Activated CD8-positive, alpha-beta T cell treated with anti-CD3 and anti-CD28 coated beads, Interleukin-2, amount 10 ng/mL, durations not matched to agents 7 days and 5 days (primary cell): ENCODE results near the gene EEA1. TPM values are rescaled to one million over a fixed set of nuclear protein-coding genes. Genes with fewer than 3 reads are reported as not detected.

Experiments used
- ATAC-seq: fragments of 150-1000 bp; cut with Tn5 transposase; one replicate; pipeline ENCODE4 v1.10.0; 2021; ENCODE audit warnings: moderate library complexity
- CTCF ChIA-PET: fragments of 350-600 bp; sonication (Branson Sonifier 250); formaldehyde crosslinking; loops from one replicate; lab custom pipeline; 2021; ENCODE audit warnings: antibody characterized with exemption; lab: Charles Lee
- POLR2A ChIA-PET: fragments of 350-600 bp; sonication (Branson Sonifier 250); formaldehyde crosslinking; loops from one replicate; lab custom pipeline; 2021; ENCODE audit warnings: antibody characterized with exemption; lab: Charles Lee
- DNase-seq: peaks from one replicate; pipeline ENCODE4 v3.0.0-alpha.2; 2020
- H3K27ac Mint-ChIP-seq: one replicate; pipeline ENCODE4 v1.8.0; 2021; ENCODE audit warnings: mild to moderate bottlenecking, mixed read lengths
- H3K27me3 Mint-ChIP-seq: one replicate; pipeline ENCODE4 v1.8.0; 2021; ENCODE audit warnings: low read depth, mixed read lengths
- H3K36me3 Mint-ChIP-seq: one replicate; pipeline ENCODE4 v1.8.0; 2021; ENCODE audit warnings: low read depth, mixed read lengths
- H3K4me1 Mint-ChIP-seq: one replicate; pipeline ENCODE4 v1.8.0; 2021; ENCODE audit warnings: low read depth, mixed read lengths
- H3K4me3 Mint-ChIP-seq: one replicate; pipeline ENCODE4 v1.8.0; 2021; ENCODE audit warnings: mild to moderate bottlenecking, mixed read lengths
- H3K9me3 Mint-ChIP-seq: one replicate; pipeline ENCODE4 v1.8.0; 2022; ENCODE audit warnings: mixed read lengths; ENCODE audit not compliant: insufficient read depth
- total RNA-seq, 2 experiments: library from RNA; stranded (reverse); gene quantifications; one replicate each; pipeline ENCODE4 v1.2.3, GENCODE V29; 2021

Gene EEA1
- total RNA-seq, 2 experiments from 2014 or later, result 15.9 to 16.2 TPM

- ATAC-seq, result no peak
- H3K4me1 Mint-ChIP-seq, result peaks cover 10% of the 10 kb centered on the region
- no peak for DNase-seq
- ChIA-PET CTCF (no interaction called here), POLR2A (no interaction called here)
- no peak overlapping the region for H3K4me3 Mint-ChIP-seq
- peaks cover 2% of the 10 kb centered on the region for H3K27me3 Mint-ChIP-seq
- no peak overlapping the region for H3K27ac Mint-ChIP-seq
- no peaks in the 10 kb centered on the region for H3K9me3 Mint-ChIP-seq
- no peaks in the 10 kb centered on the region for H3K36me3 Mint-ChIP-seq
Measured at GRCh38 chr12:92933606-92934005, 4.5 kb upstream of the EEA1 start.

- ChIA-PET POLR2A (interaction anchor here (1.5 to 1.8 kb wide), 2 partner anchors 22 to 26 kb away, joined by 3 to 8 read pairs; no protein-coding TSS in a partner anchor), CTCF (interaction anchor here (1.2 to 6.7 kb wide), 6 partner anchors 20 to 537 kb away, joined by 4 to 50 read pairs (median 6); no protein-coding TSS in a partner anchor)
- H3K9me3 Mint-ChIP-seq, result no peaks in the 10 kb centered on the region
- peak overlapping the region; percentile 97 for H3K27ac Mint-ChIP-seq
- H3K27me3 Mint-ChIP-seq, result peaks cover 2% of the 10 kb centered on the region
- ATAC-seq, result no peak
- DNase-seq, result no peak
- no peak overlapping the region for H3K4me3 Mint-ChIP-seq
- H3K4me1 Mint-ChIP-seq, result peaks cover 27% of the 10 kb centered on the region
- peaks cover 3% of the 10 kb centered on the region for H3K36me3 Mint-ChIP-seq
Measured at GRCh38 chr12:92930421-92930820, 1.3 kb upstream of the EEA1 start.

GRCh38 chr12:92929983-92930382 is 888 bp upstream of the EEA1 start:
- no peak for ATAC-seq
- Mint-ChIP-seq H3K36me3 (peaks cover 3% of the 10 kb centered on the region), H3K27me3 (peaks cover 2% of the 10 kb centered on the region), H3K4me1 (peaks cover 27% of the 10 kb centered on the region), H3K27ac (peak overlapping the region; percentile 97), H3K4me3 (peak overlapping the region; percentile 84), H3K9me3 (no peaks in the 10 kb centered on the region)
- ChIA-PET CTCF (interaction anchor here (0.6 to 6.7 kb wide), 11 partner anchors 19 to 1172 kb away, joined by 3 to 50 read pairs (median 5); no protein-coding TSS in a partner anchor), POLR2A (interaction anchor here (0.5 to 1.9 kb wide), 12 partner anchors 8 to 785 kb away, joined by 3 to 8 read pairs (median 3); partner anchors contain the start of gene BTG1)
- DNase-seq, result no peak

DNA sequence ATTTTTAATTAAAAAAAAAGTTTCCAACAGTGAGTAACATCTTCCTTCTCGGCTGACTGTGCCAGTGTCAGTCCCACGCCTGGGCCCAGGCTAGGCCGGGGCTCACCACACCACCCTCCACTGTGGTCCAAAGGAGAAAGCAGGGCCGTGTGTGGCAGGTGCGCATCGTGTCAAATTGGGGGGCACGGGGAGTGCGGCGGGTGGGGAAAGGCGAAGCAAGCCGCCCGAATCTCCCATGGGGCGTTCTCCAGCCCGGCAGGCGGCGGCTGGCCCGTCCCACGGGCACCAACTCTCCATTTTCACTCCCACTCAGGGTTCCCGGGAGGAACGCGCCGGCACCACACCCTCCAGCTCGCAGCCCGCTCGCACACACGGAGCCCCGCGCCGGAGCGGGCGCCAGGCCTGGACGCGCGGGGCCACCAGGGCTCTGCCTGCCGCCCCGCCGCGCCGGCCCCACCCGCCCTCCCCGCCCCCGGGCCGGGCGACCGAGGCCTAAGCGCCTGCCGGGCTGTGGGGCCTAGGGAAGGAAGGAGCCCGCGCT is 604 bp downstream of the EEA1 start:
- peak; percentile 51 for DNase-seq
- CTCF ChIA-PET, result interaction anchor here (0.6 to 6.7 kb wide), 12 partner anchors 13 to 1174 kb away, joined by 3 to 50 read pairs (median 6); no protein-coding TSS in a partner anchor
- POLR2A ChIA-PET, result interaction anchor here (1.0 to 2.2 kb wide), 8 partner anchors 18 to 512 kb away, joined by 3 to 8 read pairs (median 4); no protein-coding TSS in a partner anchor

GRCh38 chr12:92927436-92928281 is 1.4 kb downstream of the EEA1 start:
- ChIA-PET CTCF (interaction anchor here (0.6 to 6.7 kb wide), 20 partner anchors 12 to 1174 kb away, joined by 3 to 50 read pairs (median 5); no protein-coding TSS in a partner anchor), POLR2A (interaction anchor here (0.6 to 2.2 kb wide), 5 partner anchors 17 to 721 kb away, joined by 3 to 5 read pairs (median 3); no protein-coding TSS in a partner anchor)
- Mint-ChIP-seq H3K4me1 (peaks cover 32% of the 10 kb centered on the region), H3K9me3 (no peaks in the 10 kb centered on the region), H3K27me3 (peaks cover 2% of the 10 kb centered on the region), H3K36me3 (peaks cover 8% of the 10 kb centered on the region), H3K4me3 (peak overlapping the region; percentile 84), H3K27ac (peak overlapping the region; percentile 94)
- DNase-seq (no peak), ATAC-seq (no peak)

More for the DNA sequence above, 604 bp downstream of the EEA1 start:
- H3K36me3 Mint-ChIP-seq, result peaks cover 5% of the 10 kb centered on the region
- H3K27me3 Mint-ChIP-seq, result peaks cover 2% of the 10 kb centered on the region
- peaks cover 29% of the 10 kb centered on the region for H3K4me1 Mint-ChIP-seq
- peak overlapping the region; percentile 94 for H3K27ac Mint-ChIP-seq
- ATAC-seq, result peak; percentile 25
- no peaks in the 10 kb centered on the region for H3K9me3 Mint-ChIP-seq
- peak overlapping the region; percentile 84 for H3K4me3 Mint-ChIP-seq

DNA sequence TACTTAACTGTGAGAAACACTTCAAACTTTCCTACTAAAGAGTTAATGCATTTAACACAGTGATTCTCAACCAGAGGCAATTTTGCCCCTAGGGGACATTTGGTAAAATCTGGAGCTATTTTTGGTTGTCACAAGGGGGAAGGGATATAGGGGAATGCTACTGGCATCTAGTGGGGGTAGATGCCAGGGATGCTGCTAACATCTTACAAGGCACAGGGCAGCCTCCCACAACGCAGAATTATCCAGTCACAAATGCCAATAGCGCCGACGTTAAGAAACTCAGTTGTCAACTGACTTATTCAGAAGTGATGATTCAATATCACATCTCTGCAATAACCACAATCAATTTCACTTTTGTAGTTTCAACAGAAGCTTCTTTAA is 2.0 kb downstream of the EEA1 start:
- Mint-ChIP-seq H3K27me3 (peaks cover 2% of the 10 kb centered on the region), H3K27ac (peak overlapping the region; percentile 94), H3K9me3 (no peaks in the 10 kb centered on the region), H3K4me3 (peak overlapping the region; percentile 84), H3K4me1 (peaks cover 35% of the 10 kb centered on the region), H3K36me3 (peaks cover 13% of the 10 kb centered on the region)
- ATAC-seq (no peak), DNase-seq (peak; percentile 47)
- POLR2A ChIA-PET, result interaction anchor here (0.6 to 2.2 kb wide), 4 partner anchors 20 to 720 kb away, joined by 3 to 9 read pairs (median 4); no protein-coding TSS in a partner anchor
- CTCF ChIA-PET, result interaction anchor here (0.7 to 6.7 kb wide), 18 partner anchors 12 to 1175 kb away, joined by 3 to 50 read pairs (median 5); no protein-coding TSS in a partner anchor

DNA sequence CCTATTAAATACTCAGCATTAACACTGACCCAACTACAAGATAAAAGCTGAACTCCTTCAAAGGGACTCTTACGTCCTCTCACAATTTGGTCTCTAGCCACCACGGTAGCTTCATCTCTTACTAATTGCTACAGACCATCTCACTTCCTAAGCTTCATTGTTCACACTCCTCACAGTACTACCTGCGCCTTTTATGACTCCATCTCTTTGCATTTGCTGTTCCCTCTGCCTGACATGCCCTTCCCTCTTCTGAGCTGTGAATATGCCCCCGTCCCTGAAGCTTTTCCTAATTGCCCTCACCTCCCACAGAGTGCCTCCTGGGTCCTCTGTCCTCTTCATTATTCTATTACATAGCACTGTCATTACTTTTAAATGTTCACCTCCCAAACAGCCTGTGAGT is 2.5 kb downstream of the EEA1 start:
- Mint-ChIP-seq H3K27ac (peak overlapping the region; percentile 10), H3K4me1 (peaks cover 38% of the 10 kb centered on the region), H3K9me3 (no peaks in the 10 kb centered on the region)

DNA sequence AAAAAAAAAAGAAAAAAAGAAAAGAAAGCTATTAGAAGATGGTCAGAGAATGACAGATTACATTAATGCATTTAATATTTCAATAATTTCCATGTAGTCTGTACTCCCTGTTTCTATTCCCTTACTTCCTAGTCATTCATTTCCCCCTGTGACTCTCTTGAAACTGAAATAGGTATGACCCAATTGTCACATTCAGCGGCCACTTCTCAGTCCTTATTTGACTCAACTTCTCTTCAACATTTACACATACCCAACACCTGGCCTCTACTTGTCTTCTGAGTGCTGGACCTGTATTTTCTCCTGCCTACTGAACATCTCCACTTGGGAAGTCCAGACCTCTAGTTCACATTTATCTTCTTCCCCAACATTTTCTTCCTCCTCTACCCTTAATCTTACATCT is 7.2 kb downstream of the EEA1 start:
- ATAC-seq (no peak), DNase-seq (no peak)
- no peaks in the 10 kb centered on the region for H3K27me3 Mint-ChIP-seq
- peaks cover 17% of the 10 kb centered on the region for H3K36me3 Mint-ChIP-seq
- no peak overlapping the region for H3K27ac Mint-ChIP-seq
- ChIA-PET CTCF (no interaction called here), POLR2A (no interaction called here)
- no peaks in the 10 kb centered on the region for H3K9me3 Mint-ChIP-seq
- H3K4me1 Mint-ChIP-seq, result peaks cover 15% of the 10 kb centered on the region
- no peak overlapping the region for H3K4me3 Mint-ChIP-seq

More for the DNA sequence above, 2.5 kb downstream of the EEA1 start:
- POLR2A ChIA-PET, result interaction anchor here (1.3 kb wide), 1 partner anchor 19 kb away, joined by 9 read pairs; no protein-coding TSS in a partner anchor
- DNase-seq (no peak), ATAC-seq (no peak)
- Mint-ChIP-seq H3K4me3 (peak overlapping the region; percentile 84), H3K36me3 (peaks cover 15% of the 10 kb centered on the region), H3K27me3 (peaks cover 2% of the 10 kb centered on the region)
- CTCF ChIA-PET, result interaction anchor here (0.8 to 6.7 kb wide), 17 partner anchors 11 to 1175 kb away, joined by 3 to 50 read pairs (median 5); no protein-coding TSS in a partner anchor

DNA sequence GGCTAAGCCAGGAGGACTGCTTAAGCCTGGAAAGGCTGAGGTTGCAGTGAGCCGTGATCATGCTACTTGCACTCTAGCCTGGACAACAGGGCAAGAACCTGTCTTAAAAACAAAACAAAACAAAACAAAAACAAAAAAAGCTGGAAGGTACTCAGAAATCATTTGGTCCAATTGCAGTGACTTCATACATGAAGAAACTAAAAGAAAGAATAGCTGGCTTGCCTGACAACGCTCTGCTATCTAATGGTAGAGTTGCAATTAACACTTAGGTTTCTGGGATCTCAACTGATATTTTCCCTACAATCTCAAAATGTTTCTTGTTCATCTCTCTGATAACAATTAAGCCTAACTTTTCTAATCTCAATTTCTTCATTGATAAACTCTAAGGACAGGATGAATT is 13.7 kb downstream of the EEA1 start:
- ChIA-PET CTCF (interaction anchor here (1.4 kb wide), 1 partner anchor 12 kb away, joined by 10 read pairs; no protein-coding TSS in a partner anchor), POLR2A (no interaction called here)
- no peak overlapping the region for H3K4me3 Mint-ChIP-seq
- H3K4me1 Mint-ChIP-seq, result peaks cover 34% of the 10 kb centered on the region
- H3K9me3 Mint-ChIP-seq, result no peaks in the 10 kb centered on the region
- ATAC-seq (no peak), DNase-seq (no peak)
- no peaks in the 10 kb centered on the region for H3K27me3 Mint-ChIP-seq
- H3K27ac Mint-ChIP-seq, result no peak overlapping the region
- peaks cover 19% of the 10 kb centered on the region for H3K36me3 Mint-ChIP-seq

- ATAC-seq, result no peak
- no peaks in the 10 kb centered on the region for H3K27me3 Mint-ChIP-seq
- peaks cover 26% of the 10 kb centered on the region for H3K36me3 Mint-ChIP-seq
- peaks cover 34% of the 10 kb centered on the region for H3K4me1 Mint-ChIP-seq
- no peak overlapping the region for H3K27ac Mint-ChIP-seq
- POLR2A ChIA-PET, result no interaction called here
- no peak for DNase-seq
- CTCF ChIA-PET, result interaction anchor here (6.6 kb wide), 1 partner anchor 14 kb away, joined by 50 read pairs; the partner anchor contains the start of gene EEA1
- H3K4me3 Mint-ChIP-seq, result no peak overlapping the region
- H3K9me3 Mint-ChIP-seq, result no peaks in the 10 kb centered on the region
Measured at GRCh38 chr12:92914170-92914569, 14.9 kb downstream of the EEA1 start.

GRCh38 chr12:92912672-92913071 is 16.4 kb downstream of the EEA1 start:
- CTCF ChIA-PET, result interaction anchor here (6.6 kb wide), 1 partner anchor 16 kb away, joined by 50 read pairs; the partner anchor contains the start of gene EEA1
- no peak for ATAC-seq
- H3K4me3 Mint-ChIP-seq, result no peak overlapping the region
- H3K27ac Mint-ChIP-seq, result no peak overlapping the region
- H3K27me3 Mint-ChIP-seq, result no peaks in the 10 kb centered on the region
- H3K9me3 Mint-ChIP-seq, result no peaks in the 10 kb centered on the region
- POLR2A ChIA-PET, result no interaction called here
- no peak for DNase-seq
- peaks cover 32% of the 10 kb centered on the region for H3K36me3 Mint-ChIP-seq
- peaks cover 43% of the 10 kb centered on the region for H3K4me1 Mint-ChIP-seq
